ENCODE results near the gene ZNF595. TPM values are rescaled to one million over a fixed set of nuclear protein-coding genes. Genes with fewer than 3 reads are reported as not detected.
"Not testable (repeated sequence)": the region's sequence is repeated elsewhere in the genome, so short reads cannot be mapped to it uniquely, and the experiment has no call there.

Gene ZNF595
- total and polyA plus RNA-seq, 2 experiments from 2014 or later: 5.8 to 8.3 TPM

DNA sequence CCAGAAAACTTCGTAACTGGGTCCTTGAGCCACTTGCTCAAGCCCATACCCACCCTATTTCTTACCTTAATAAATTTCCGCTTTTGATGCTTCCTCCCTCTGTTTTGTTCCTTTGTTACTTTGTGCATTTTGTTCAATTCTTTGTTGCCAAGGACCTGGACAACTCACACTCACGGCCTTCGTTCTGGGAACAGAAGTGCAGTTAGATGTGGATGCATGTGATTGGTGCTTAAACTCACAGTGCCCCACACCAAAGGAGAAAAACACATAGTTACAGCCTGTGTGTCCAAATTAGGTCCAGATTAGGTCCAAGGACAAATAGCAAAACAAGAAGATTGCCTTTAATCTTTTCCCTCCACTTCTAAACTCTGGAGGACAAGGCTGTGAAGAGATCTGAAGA is 1.9 kb upstream of the ZNF595 start:
- H3K36me3 ChIP-seq (ENCODE audit: low read depth); H3K4me1 ChIP-seq (ENCODE audit: insufficient read depth); H3K27ac ChIP-seq; H4K20me1 ChIP-seq (ENCODE audit: insufficient read depth); DNase-seq; H3K4me3 ChIP-seq; H3K9ac ChIP-seq; H3F3A ChIP-seq (ENCODE audit: insufficient read depth); in situ Hi-C loops (cut with MboI); H3K4me2 ChIP-seq (ENCODE audit: unreplicated experiment); H3K9me3 ChIP-seq (ENCODE audit: low read depth); H3K9me2 ChIP-seq (ENCODE audit: insufficient read depth); H3K79me2 ChIP-seq (ENCODE audit: insufficient read depth); H2AFZ ChIP-seq; H3K27me3 ChIP-seq (replicated peaks; ENCODE audit: insufficient read depth): not testable (repeated sequence)
- 22 to 30% methylated on average over 4 of the region's 4 CpGs for WGBS, 2 experiments (ENCODE audit: low coverage in 1 of 2, low lambda C conversion rate in 2 of 2, missing lambda C conversion rate in 2 of 2)

DNA sequence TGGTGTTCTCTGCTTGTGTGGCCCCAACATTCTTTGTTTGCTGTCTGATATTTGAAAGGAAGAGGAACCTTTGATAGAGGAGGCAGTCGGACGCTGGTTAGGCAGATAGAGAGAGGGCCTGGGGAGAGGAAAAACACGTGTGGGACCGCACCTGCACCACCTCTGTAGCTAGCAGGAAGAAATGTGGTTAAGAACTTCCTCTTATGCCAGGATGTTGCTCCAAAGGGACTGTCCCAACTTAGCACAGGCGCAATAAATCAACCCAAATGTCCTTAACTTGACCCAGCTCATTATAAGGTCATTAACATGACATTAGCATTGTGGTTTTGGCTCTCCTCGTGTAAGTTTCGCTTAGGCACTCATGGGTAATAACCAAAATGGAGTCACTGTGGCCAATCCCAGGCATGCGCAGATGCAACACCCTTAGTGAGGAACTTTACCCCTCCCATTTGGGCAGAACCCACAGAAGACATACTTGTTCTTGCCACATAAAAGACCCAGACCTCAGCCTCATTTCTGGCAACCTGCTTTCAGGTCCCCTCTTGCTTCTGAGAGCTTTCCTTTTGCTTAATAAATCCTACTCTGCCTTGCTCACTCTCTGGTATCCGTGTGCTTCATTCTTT is 1.4 kb upstream of the ZNF595 start:
- H3K4me2 ChIP-seq (ENCODE audit: unreplicated experiment); DNase-seq; H3K36me3 ChIP-seq (ENCODE audit: low read depth); H3K4me3 ChIP-seq; H3K9me3 ChIP-seq (ENCODE audit: low read depth); H3K4me1 ChIP-seq (ENCODE audit: insufficient read depth); in situ Hi-C loops (cut with MboI); H3K27ac ChIP-seq; H3K9me2 ChIP-seq (ENCODE audit: insufficient read depth); H3K9ac ChIP-seq; H3F3A ChIP-seq (ENCODE audit: insufficient read depth); H4K20me1 ChIP-seq (ENCODE audit: insufficient read depth); H2AFZ ChIP-seq; H3K79me2 ChIP-seq (ENCODE audit: insufficient read depth); H3K27me3 ChIP-seq (replicated peaks; ENCODE audit: insufficient read depth): not testable (repeated sequence)
- 50 to 64% methylated on average over 3 to 5 of the region's 9 CpGs for WGBS, 2 experiments (ENCODE audit: low coverage in 1 of 2, low lambda C conversion rate in 2 of 2, missing lambda C conversion rate in 2 of 2)

DNA sequence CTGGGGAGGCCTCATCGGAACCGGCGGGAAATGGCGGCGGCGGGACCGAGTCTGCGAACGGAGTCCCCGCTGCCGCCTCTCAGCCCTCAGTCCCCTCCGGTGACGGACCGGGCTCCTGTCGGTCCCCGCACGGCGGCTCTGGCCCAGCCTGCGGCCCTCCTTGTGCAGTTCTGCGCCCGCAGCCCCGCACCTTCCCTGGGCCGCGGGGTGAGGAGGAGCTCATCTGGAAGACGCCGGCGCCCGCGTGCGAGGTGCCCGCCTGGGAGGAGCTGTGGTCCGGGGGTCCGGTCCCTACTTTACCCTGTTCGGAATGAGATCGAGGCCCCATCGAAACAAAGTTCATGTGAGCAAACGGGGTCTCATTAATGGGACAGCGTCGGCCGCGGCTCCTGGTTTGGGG is 400 bp downstream of the ZNF595 start:
- Histone ChIP-seq H3K9ac (peak overlapping the region; percentile 74), H3K27ac (peak overlapping the region; percentile 24; the same call in 1 of the 2 replicates), H3K4me3 (peak overlapping the region; percentile 66)
- WGBS, 2 experiments (ENCODE audit: low coverage in 1 of 2, low lambda C conversion rate in 2 of 2, missing lambda C conversion rate in 2 of 2): 17% methylated on average over 3 of the region's 41 CpGs; no CpG with 5 or more reads in 1 of the 2 experiments
- H3K79me2 ChIP-seq (ENCODE audit: insufficient read depth); in situ Hi-C loops (cut with MboI); H4K20me1 ChIP-seq (ENCODE audit: insufficient read depth); DNase-seq; H3K9me3 ChIP-seq (ENCODE audit: low read depth); H3K27me3 ChIP-seq (replicated peaks; ENCODE audit: insufficient read depth); H3K9me2 ChIP-seq (ENCODE audit: insufficient read depth); H3F3A ChIP-seq (ENCODE audit: insufficient read depth); H3K4me1 ChIP-seq (ENCODE audit: insufficient read depth); H2AFZ ChIP-seq; H3K36me3 ChIP-seq (ENCODE audit: low read depth); H3K4me2 ChIP-seq (ENCODE audit: unreplicated experiment): not testable (repeated sequence)

DNA sequence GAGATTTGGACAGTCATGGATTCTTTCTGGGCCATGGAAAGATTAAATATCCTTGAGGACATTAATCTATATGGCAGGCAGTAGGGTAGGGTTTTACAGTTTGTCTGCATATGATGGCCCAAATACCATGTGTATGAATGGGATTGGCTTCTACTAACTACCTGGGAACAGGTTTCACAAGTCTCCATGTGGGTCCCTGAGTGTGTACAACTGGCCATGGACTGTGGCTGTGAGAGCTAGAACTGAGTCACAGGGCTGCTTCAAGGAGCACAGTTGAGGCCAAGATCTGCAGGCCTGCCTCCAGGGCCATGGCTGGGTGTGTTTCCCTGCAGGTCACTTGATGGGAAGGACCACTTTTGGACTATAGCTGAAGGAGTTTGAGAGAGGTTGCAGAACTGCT is 11.6 kb downstream of the ZNF595 start:
- H3K4me3 ChIP-seq; H3K9ac ChIP-seq; H2AFZ ChIP-seq; H3K9me2 ChIP-seq (ENCODE audit: insufficient read depth); in situ Hi-C loops (cut with MboI); H3K27me3 ChIP-seq (replicated peaks; ENCODE audit: insufficient read depth); H3K4me1 ChIP-seq (ENCODE audit: insufficient read depth); H3K9me3 ChIP-seq (ENCODE audit: low read depth); H3F3A ChIP-seq (ENCODE audit: insufficient read depth); H3K27ac ChIP-seq; H3K36me3 ChIP-seq (ENCODE audit: low read depth); DNase-seq; H4K20me1 ChIP-seq (ENCODE audit: insufficient read depth); H3K4me2 ChIP-seq (ENCODE audit: unreplicated experiment): not testable (repeated sequence)
- peaks cover 12% of the 10 kb centered on the region for H3K79me2 ChIP-seq (ENCODE audit: insufficient read depth)

DNA sequence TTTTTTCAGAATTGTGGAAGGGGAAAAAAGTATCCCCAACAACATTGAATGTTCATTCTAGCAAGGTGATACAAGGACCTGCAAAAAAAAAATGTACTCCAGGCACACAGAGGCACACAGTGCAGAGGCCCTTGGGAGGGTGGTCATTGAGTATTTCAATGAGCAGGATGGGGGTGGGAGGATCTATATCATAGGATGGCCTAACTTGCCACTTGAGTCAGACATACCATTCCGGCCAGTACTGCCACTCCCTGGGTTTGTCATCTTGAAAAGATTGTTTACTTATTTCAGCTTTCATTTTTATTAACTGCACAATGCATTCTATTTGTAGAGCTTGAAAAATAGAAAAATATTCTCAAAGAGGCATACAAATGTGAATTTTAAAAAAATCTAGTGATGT is 18.7 kb downstream of the ZNF595 start:
- Histone ChIP-seq H3K27me3 (replicated peaks; ENCODE audit: insufficient read depth) (no peaks in the 10 kb centered on the region), H3K4me1 (ENCODE audit: insufficient read depth) (no peaks in the 10 kb centered on the region), H3K4me2 (ENCODE audit: unreplicated experiment) (no peak overlapping the region), H3K9ac (no peak overlapping the region), H3K36me3 (ENCODE audit: low read depth) (peaks cover 65% of the 10 kb centered on the region), H2AFZ (no peak overlapping the region), H3K9me3 (ENCODE audit: low read depth) (peaks cover 4% of the 10 kb centered on the region), H3F3A (ENCODE audit: insufficient read depth) (no peaks in the 10 kb centered on the region), H4K20me1 (ENCODE audit: insufficient read depth) (no peaks in the 10 kb centered on the region), H3K9me2 (ENCODE audit: insufficient read depth) (no peaks in the 10 kb centered on the region), H3K27ac (no peak overlapping the region), H3K79me2 (ENCODE audit: insufficient read depth) (peaks cover 82% of the 10 kb centered on the region), H3K4me3 (no peak overlapping the region)
- TF ChIP-seq EZH2phosphoT487 (IDR thresholded peaks at IDR 0.05; ENCODE audit: insufficient read depth, low read depth) (no peak), EZH2 (IDR thresholded peaks at IDR 0.05; ENCODE audit: insufficient read depth, poor library complexity, severe bottlenecking) (no peak)
- WGBS, 2 experiments (ENCODE audit: low coverage in 1 of 2, low lambda C conversion rate in 2 of 2, missing lambda C conversion rate in 2 of 2): 94 to 97% methylated on average over 1 of the region's 1 CpG
- DNase-seq: no peak
- in situ Hi-C loops (cut with MboI): no loop called here
